Vagina (tissue), 2 donors: ENCODE results near the gene R3HDM2.

Experiments used
- POLR2A ChIP-seq, 2 donors: fragments of 450-650 bp; IDR thresholded peaks; one replicate each; pipeline ENCODE4 v1.6.1; 2017; ENCODE audit warnings: antibody characterized with exemption in 2 of 2, mild to moderate bottlenecking in 2 of 2, moderate library complexity in 2 of 2
- POLR2AphosphoS5 ChIP-seq, 2 donors: sonication (generic); formaldehyde crosslinking; IDR thresholded peaks; one replicate each; pipeline ENCODE4 v1.9.0; 2017; ENCODE audit warnings: antibody characterized with exemption in 2 of 2, mild to moderate bottlenecking in 2 of 2, low read depth in 1 of 2; ENCODE audit not compliant: insufficient read depth in 1 of 2
- TF ChIP-seq, protein P1 (sequence below), 3 experiments: fragments of 450-650 bp in 2 of 3; fragments of 200-600 bp in 1 of 3; sonication (generic) in 1 of 3; IDR thresholded peaks; one replicate each; pipeline ENCODE4 v1.5.1; 2017 to 2019; ENCODE audit warnings: antibody characterized with exemption in 3 of 3, mild to moderate bottlenecking in 2 of 3, moderate library complexity in 2 of 3

DNA sequence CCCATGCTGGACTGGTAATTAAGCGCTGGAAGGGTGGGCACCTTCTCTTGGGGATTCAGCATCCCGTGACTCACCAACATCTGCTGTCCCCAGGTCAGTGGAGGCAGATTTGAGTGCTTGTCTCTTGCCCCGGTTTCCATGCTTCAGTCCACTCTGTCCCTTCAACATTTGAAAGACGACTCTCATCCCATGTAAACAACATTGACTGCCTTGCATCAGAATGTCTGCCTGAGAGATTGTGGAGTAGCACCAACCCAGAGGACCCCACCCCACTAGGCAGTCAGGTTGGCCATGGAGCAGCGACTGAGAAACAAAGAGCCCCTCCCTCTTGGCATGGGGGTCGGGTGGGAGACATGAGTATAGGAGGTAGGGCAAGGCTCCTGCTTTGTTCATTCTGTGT, 174.9 kb downstream of the R3HDM2 start:
- TF ChIP-seq, protein P1, sequence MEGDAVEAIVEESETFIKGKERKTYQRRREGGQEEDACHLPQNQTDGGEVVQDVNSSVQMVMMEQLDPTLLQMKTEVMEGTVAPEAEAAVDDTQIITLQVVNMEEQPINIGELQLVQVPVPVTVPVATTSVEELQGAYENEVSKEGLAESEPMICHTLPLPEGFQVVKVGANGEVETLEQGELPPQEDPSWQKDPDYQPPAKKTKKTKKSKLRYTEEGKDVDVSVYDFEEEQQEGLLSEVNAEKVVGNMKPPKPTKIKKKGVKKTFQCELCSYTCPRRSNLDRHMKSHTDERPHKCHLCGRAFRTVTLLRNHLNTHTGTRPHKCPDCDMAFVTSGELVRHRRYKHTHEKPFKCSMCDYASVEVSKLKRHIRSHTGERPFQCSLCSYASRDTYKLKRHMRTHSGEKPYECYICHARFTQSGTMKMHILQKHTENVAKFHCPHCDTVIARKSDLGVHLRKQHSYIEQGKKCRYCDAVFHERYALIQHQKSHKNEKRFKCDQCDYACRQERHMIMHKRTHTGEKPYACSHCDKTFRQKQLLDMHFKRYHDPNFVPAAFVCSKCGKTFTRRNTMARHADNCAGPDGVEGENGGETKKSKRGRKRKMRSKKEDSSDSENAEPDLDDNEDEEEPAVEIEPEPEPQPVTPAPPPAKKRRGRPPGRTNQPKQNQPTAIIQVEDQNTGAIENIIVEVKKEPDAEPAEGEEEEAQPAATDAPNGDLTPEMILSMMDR (IDR thresholded peaks at IDR 0.05), result no peak
- no peak for TF ChIP-seq POLR2A (IDR thresholded peaks at IDR 0.05)
- TF ChIP-seq POLR2AphosphoS5 (IDR thresholded peaks at IDR 0.05; ENCODE audit: insufficient read depth in 1 of 2, low read depth in 1 of 2), result no peak
